CD4-positive, alpha-beta T cell treated with Interleukin-6 at 100 ng/mL for 8 hours (primary cell): ENCODE measurements around the gene KRTDAP.
A peak's percentile ranks its signal among the peaks of the same experiment; 100 is the strongest.

Experiments used
- DNase-seq: peaks from one replicate; pipeline ENCODE4 v3.0.0-alpha.2; 2020; ENCODE audit warnings: mixed read lengths, low spot score

KRTDAP gene

DNA sequence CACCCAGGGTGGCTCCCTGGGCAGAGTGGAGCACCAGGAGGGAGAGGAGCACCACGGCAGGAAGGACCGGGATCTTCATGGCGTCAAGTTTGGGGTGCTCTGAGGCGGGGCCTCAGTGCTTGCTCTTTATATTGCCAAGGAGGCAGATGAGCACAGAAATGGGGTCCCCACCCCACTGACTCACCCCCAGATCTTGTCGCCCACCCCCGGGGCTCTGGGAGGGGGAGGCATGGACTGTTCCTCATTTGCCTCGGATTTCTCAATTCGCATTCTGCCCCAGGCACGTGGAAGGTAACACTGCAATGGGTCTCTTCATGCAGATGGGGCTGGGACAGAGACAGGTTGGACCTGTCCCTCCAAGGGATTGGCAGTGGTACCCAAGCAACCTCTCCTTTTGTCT is at the start of gene KRTDAP:
TSS of gene KRTDAP (minus strand) at position 101 of the 400 bp plus-strand sequence. CDS start at position 79, 22 bp downstream.
- no peak for DNase-seq

DNA sequence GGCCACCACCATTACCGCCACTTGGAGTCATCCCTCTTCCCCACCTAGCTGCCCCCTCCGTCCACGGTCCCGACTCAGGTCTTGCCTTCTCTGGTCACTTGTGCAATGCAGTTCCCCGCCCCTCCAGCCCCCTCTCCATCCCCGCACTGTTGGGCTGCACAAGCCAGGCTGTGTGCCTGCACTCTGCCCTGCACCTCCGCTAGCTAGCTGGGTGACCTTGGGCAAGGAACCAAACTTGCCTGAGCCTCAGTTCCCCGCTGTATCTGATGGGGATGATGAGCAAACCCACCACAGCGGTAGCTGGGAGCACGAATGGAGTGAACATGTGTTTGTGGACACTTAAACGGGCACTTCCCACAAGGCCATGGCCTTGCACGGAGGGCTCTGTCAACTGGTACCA is 49.6 kb upstream of the KRTDAP start:
- no peak for DNase-seq

DNA sequence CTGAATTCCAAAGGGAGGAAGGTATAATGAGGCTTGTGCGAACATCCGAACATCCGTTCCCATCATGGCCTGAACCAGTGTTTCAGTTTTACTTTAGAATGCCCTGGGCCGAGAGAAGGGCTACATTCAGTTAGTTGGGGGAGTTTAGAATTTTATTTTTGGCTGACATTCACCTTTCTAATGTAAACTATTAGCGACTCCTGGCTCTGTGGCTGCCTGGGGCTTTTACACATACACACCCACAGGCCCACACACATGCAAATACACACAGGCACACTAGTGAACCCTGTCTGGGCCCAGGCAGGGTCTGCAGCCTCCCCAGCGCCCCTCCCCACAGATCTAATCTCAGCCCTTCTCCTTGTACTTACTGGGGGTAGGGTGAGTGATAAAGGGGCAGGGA is 49.0 kb upstream of the KRTDAP start:
- no peak for DNase-seq

DNA sequence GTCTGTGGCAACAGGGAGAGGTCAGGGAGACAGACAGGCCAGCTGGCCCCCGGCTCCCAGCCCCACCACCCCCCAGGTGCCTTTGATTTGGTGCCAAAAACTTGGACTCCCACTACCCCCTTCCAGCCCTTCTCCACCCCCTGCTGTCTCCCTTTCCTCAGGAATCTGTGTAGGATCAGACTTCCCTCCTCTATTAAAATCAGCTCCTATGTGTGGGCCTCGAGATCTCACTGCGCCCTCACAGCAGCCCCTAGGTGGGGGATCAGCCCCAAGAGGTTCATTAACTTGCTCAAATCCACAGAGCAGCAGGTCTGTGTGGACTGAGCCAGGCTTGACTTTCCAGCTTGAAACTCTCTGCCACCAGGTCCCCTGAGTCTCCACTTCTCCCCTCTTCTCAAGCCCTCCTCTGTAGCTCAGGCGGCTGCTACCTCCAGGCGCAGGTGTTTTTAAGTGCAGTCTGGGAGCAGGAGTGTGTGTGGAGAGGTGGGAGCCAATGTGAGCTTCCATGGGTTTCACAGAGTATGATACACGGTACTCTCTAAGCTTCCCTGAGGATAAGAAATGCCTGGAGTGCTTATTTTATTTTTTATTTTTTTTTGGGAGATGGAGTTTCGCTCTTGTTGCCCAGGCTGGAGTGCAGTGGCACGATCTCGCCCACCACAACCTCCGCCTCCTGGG is 44.7 kb upstream of the KRTDAP start:
- DNase-seq, result no peak

DNA sequence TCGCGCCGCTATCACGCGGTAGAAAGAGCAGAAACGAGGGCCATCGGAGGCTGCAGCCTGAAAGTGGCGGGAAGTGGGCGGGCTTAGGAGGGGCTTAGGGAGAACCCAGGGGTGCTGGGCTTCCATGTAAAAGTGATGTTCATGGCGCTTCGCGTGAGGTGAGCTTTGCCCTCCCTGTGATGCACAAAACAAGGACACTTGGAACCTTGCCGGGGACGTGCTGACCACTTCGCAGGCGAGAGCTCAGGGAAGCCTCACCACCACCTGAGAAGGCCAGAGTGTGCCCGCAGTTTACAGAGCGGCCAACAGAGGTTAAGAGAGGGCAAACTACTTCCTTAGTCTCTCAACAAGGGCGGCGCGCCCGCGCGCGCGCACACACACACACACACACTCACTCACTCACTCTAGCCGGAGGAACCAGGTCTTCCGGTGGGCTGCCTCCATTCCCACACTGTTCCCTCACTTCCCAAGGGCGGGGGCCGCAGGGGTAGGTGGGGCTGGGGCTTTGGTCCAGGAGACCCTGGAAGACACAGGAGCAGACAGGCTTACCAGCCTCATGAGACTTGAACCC is 43.6 kb upstream of the KRTDAP start:
- peak; percentile 32 for DNase-seq

GRCh38 chr19:35533201-35533821 is 43.0 kb upstream of the KRTDAP start, which contains the start of gene GAPDHS:
Gene GAPDHS, plus strand, starts transcription at chr19:35533456. Its CDS starts 72 bp downstream, at chr19:35533528.
- no peak for DNase-seq

DNA sequence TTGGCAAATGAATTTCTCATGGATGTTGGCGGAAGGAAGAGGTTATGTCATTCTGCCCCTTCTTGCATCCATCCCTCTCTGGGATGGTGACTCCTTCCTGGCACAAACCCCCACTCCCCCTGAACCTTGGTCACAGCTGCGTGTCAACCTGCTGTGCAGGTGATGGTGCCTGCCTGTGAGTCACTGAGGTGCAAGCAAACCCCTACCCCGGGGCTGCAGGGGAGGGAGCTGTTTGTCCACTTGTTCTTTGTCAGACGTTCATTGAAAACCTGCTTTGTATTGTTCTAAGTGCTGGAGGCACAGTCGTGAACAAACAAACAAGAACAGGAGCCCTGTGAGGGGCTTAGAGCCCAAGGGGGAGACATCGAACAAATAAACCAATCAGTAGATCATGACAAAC is 41.0 kb upstream of the KRTDAP start:
- no peak for DNase-seq

DNA sequence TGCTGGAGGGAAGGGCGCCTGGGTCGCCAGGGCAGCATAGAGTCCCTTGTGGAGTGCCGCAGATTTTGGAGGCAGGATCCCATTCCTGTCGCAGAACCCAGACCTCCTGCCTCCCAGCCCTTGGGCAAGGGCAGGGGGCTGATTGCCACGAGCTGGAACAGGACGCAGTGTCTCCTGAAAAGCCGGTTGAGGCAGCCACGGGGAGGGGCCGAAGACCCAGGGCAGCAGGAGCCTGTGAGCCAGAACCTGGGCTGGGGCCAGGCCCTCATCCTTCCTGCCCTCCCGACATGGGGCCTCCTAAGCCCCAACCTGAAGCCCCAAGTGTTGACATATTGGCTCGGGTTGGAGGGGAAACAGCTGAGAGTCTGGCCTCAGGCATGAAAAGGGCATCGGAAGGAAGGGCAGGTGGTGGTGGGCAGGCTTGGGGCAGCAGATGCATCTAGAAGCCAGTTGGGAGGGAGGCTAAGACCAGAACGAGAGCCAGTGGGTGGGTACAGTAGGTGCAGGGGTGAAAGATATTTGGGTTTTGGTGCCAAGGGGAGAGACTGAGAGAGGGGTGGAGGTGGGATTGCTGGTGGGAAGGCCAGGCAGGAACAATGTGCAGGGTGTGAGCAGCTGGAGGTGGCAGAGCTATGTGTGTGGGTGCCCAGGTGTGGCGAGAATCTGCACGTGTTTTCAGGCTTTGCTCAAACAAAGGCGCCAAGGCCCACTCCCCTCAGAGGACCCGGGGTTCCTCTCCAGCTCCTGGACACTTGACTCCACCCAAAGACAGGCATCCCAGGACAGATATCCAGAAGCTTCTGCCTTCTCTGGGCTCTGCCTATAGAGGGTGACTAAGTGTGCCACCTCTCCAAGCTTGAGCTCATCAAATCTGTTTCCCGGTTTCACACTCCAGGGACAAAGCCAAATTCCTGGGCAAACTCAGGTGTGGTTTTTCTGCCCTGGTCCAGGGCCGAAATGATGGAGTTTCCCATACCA is 39.3 kb upstream of the KRTDAP start:
- DNase-seq, result no peak

GRCh38 chr19:35528218-35529038 is 38.2 kb upstream of the KRTDAP start, which contains the start of gene SBSN:
Gene SBSN, minus strand, starts transcription at chr19:35528311. Its CDS starts 30 bp downstream, at chr19:35528281.
- no peak for DNase-seq

GRCh38 chr19:35525873-35526272 is 35.6 kb upstream of the KRTDAP start:
- DNase-seq, result no peak

DNA sequence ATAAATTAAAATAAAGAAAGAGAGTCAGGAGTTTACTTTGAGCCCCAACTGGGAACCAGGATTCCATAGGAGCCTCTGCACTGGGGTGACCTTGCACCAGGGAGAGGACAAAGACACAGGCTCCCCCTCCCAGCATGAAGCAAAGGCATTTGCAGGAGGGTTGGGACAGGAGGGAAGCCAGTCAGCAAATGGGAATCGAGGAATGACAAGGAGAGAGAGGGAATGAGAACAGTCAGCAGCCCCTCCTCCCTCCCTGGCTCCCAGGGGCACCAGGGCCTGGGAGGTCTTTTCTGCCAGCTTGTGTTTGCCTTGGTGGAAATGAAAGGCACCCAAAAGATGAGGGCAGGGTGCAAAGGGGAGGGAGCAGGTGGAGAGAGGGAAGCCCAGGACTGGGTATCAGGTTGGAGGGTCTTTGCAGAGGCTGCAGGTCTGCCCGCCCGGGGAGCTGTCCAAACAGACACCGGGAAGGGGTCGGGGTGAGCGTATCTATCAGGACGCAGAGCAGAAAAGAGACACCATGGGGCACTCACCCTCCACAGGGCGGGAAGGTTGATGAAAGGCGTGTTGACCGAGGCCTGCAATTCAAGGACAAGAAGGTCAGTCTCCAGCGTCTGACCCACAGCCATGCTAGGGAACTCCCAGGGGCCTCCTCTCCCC is 34.0 kb upstream of the KRTDAP start:
- DNase-seq, result no peak

DNA sequence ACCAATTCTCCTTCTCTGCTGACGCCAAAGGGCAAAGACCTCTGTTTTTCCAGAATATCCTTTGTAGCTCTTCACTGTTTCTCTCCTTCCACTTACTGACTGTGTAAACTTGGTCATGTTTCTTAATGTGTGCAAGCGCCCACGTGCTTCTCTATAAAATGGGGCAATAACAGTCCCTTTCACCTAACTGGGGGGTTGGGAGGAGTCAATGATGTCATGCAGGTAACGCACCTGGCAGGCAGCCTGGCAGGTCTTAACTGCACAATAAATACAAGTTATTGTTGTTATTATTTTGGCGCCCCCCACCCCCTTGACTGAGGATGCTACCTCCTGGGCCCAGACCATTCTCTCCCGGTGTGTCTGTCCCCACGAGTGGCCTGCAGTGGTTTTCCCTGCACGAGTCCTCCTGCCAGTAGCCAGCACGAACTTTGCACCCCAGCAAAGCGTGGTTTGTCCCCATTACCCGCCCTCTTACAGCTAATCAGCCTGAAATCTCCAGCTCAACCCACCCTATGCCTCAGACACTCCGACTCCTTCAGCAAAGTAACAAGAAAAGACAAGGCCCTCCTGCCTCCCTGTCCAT is 32.6 kb upstream of the KRTDAP start:
- no peak for DNase-seq

DNA sequence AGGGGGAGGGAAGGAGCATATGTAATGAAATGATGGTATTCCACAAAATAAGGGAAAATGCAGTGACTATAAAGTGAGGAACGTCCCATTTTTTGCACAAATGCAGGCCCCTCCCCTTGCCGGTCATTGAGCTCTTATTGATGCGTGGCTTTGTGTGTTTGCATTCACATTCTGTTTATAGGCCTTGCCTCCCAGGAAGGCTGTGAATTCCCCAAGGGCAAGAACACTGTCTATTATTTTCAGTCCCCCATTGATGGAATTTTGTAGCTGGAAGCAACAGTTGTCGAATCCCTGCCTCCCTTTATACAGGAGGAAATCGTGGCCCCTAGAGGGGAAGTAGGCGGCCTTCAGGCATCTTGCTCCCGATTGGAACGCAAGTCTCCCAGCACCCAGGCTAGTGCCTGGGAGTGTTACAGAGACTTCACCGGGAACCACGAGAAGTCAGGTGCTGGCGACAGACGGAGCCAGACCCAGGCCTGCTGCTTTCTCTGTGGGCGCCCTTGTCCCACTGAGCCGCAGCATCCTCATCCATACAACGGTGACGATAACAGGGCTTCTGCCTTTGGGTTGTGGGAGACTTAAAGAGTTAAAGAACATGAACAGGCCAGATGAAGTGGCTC is 31.0 kb upstream of the KRTDAP start:
- DNase-seq, result no peak

DNA sequence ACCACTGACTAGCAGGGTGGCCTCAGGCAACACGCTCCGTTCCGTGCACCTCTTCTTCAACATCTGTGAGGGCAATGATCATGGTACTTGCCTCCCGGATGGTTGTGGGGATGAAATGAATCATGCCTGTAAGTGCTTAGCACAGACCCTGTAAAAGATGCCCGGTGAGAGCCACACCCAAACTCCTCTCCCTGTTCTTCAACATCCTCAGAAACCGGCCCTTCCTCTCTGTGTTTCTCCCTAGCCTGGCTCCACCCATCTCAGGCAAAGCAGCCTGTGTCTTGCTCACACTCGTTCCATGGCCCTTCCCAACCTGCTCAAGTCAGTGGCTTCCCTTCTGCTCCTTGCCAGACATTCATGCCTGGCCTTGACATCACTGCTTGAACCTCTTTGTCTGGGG is 29.0 kb upstream of the KRTDAP start:
- no peak for DNase-seq

DNA sequence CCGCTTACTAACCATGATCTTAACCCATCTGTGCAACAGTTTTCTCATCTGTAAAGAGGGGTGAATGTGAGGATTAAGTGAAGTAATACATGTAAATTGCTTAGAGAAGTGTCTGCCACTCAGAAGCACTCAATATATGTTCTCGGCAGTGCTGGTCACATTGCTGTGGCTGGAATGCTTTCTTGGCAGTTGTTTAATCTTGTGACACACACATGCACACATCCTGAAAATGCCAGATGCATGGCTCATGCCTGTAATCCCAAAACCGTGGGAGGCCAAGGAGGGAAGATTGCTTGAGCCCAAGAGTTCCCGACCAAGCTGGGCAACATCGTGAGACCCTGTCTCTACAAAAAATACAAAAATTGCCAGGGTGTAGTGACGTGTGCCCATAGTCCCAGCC is 28.0 kb upstream of the KRTDAP start:
- no peak for DNase-seq

DNA sequence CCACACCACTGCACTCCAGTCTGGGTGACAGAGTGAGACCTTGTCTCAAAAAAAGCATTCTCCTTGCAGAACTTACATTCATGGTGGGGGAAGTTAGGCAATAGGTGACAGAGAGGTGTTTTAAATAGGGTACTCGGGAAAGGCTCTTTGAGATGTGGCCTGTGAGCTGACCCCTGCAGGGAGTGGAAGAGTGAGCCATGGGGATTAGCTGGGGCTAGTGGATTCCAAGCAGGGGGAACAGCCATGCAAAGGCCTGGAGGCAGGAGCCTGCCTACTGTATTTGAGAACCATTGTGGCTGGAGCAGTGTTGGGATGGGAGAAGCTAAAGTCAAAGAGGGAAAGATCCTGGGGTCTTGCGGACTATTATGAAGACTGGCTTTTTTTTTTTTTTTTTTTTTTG is 27.1 kb upstream of the KRTDAP start:
- no peak for DNase-seq

- DNase-seq, result no peak
Observed at GRCh38 chr19:35516310-35516709, 26.0 kb upstream of the KRTDAP start.

- no peak for DNase-seq
Observed at GRCh38 chr19:35514282-35514809, 24.1 kb upstream of the KRTDAP start.

DNA sequence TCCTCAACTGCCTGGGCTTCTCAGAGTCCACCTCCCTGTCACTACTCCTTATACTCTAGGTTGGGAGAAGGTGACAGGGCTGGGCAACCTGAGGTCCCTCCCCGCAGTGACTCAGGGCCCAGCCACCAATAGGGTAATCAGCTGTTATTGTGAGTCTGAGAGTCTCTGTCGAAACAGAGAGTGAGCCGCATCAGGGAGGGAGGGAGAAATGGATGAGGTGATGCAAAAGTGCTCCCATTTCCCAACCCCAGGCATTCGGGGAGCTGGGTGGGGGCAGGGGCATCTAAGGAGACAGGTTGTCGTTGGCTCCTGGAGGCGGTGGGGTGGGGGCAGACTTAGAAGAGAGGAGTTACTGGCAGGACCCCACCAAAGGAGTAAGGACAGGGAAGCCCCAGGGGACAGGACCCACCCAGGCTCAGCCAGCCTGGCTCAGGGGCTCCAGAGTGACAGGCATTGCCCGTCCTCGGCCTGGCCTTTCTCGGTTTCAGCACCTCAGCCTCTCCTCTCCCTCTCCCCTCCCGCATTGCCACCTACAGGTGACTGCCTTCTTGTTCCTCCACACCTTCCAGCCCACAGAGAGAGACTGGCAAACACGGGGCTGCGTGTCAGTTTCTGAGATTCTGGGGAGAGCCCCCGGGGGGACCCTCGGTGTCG is 23.5 kb upstream of the KRTDAP start, which contains the start of gene DMKN:
TSS of gene DMKN (minus strand) at position 22 of the 654 bp plus-strand sequence. CDS start 174 bp downstream, outside the sequence.
- no peak for DNase-seq
